Keratinocyte (primary cell): ENCODE results near the gene PRADC1. TPM values are rescaled to one million over a fixed set of nuclear protein-coding genes. Genes with fewer than 3 reads are reported as not detected.
A peak's percentile ranks its signal among the peaks of the same experiment; 100 is the strongest.

Source experiments
- DNase-seq: peaks from one replicate; pipeline ENCODE4 v3.0.0-alpha.2; 2011; ENCODE audit warnings: low read depth, missing footprints, low spot score
- FAIRE-seq: peaks from 2 replicates; lab custom pipeline; 2011; peaks lifted over from hg19 to GRCh38; lab: Jason Lieb, UNC
- H2AFZ ChIP-seq: 2 replicates; pipeline ENCODE4 v1.6.0; 2012; ENCODE audit warnings: low read length, control low read depth, inconsistent platforms; ENCODE audit not compliant: control insufficient read depth
- H3K27ac ChIP-seq: 2 replicates; pipeline ENCODE4 v1.5.1; 2011; ENCODE audit warnings: low read length; ENCODE audit not compliant: control insufficient read depth, insufficient read depth
- H3K27me3 ChIP-seq: 3 replicates; pipeline ENCODE4 v1.6.0; 2011; ENCODE audit warnings: low read length; ENCODE audit not compliant: control insufficient read depth, insufficient read depth; ENCODE audit errors: extremely low read depth
- H3K36me3 ChIP-seq, 2 experiments: 2 replicates in 1 of 2; 3 replicates in 1 of 2; pipeline ENCODE4 v1.5.1; 2011; ENCODE audit warnings: low read length in 2 of 2, mild to moderate bottlenecking in 1 of 2; ENCODE audit not compliant: control insufficient read depth in 2 of 2, insufficient read depth in 2 of 2; ENCODE audit errors: extremely low read depth in 1 of 2
- H3K4me1 ChIP-seq: 3 replicates; pipeline ENCODE4 v1.5.1; 2011; ENCODE audit warnings: low read length; ENCODE audit not compliant: control insufficient read depth, insufficient read depth; ENCODE audit errors: extremely low read depth
- H3K4me2 ChIP-seq: 3 replicates; pipeline ENCODE4 v1.6.0; 2011; ENCODE audit warnings: low read depth, low read length; ENCODE audit not compliant: control insufficient read depth, insufficient read depth; ENCODE audit errors: extremely low read depth
- H3K4me3 ChIP-seq, 3 experiments: fragments of 200-600 bp in 1 of 3; sonication (generic) in 1 of 3; 2 replicates in 2 of 3; 3 replicates in 1 of 3; pipeline ENCODE4 v1.5.1; 2011 to 2016; ENCODE audit warnings: low read length in 3 of 3, mild to moderate bottlenecking in 3 of 3, control low read depth in 2 of 3, inconsistent platforms in 1 of 3, low read depth in 1 of 3, mixed read lengths in 1 of 3, mixed run types in 1 of 3, moderate library complexity in 1 of 3; ENCODE audit not compliant: control insufficient read depth in 2 of 3, insufficient read depth in 2 of 3; ENCODE audit errors: extremely low read depth in 1 of 3
- H3K79me2 ChIP-seq: 2 replicates; pipeline ENCODE4 v1.6.0; 2012; ENCODE audit warnings: low read length; ENCODE audit not compliant: control insufficient read depth, insufficient read depth
- H3K9ac ChIP-seq: 3 replicates; pipeline ENCODE4 v1.6.0; 2011; ENCODE audit warnings: low read length; ENCODE audit not compliant: control insufficient read depth, insufficient read depth; ENCODE audit errors: extremely low read depth
- H3K9me1 ChIP-seq: 3 replicates; pipeline ENCODE4 v1.6.0; 2011; ENCODE audit warnings: low read length; ENCODE audit not compliant: control insufficient read depth, insufficient read depth; ENCODE audit errors: extremely low read depth
- H3K9me3 ChIP-seq: 2 replicates; pipeline ENCODE4 v1.5.1; 2012; ENCODE audit warnings: low read depth, low read length; ENCODE audit not compliant: control insufficient read depth
- H4K20me1 ChIP-seq: 3 replicates; pipeline ENCODE4 v1.6.0; 2011; ENCODE audit warnings: low read length; ENCODE audit not compliant: control insufficient read depth, insufficient read depth; ENCODE audit errors: extremely low read depth
- EZH2 ChIP-seq: IDR thresholded peaks from one replicate; pipeline ENCODE4 v1.6.1; 2012; ENCODE audit warnings: inconsistent platforms, mild to moderate bottlenecking, low read length, moderate library complexity
- dilution Hi-C: fragments of 300-500 bp; cut with MboI; formaldehyde crosslinking; loops from one replicate; pipeline ENCODE4 v1.7.0; 2020; ENCODE audit warnings: low sequenced_read_pairs; ENCODE audit not compliant: extremely low pct_ligation_motif_present
- polyA plus RNA-seq, 5 experiments: library from polyadenylated mRNA; depleted of rRNA in 3 of 5; stranded (reverse) in 3 of 5; stranded (forward) in 1 of 5; unstranded in 1 of 5; fragments of >200 nt; gene quantifications; 1 replicate in 1 of 5; 2 replicates in 3 of 5; 3 replicates in 1 of 5; pipeline versions ENCODE4 v1.2.1 to v1.2.3, GENCODE V29; 2011 to 2012; ENCODE audit warnings: missing spikeins in 2 of 5, low read depth in 1 of 5, low replicate concordance in 1 of 5
- TF ChIP-seq, protein P1 (sequence below), 3 experiments: IDR thresholded peaks in 1 of 3; conservative IDR thresholded peaks in 1 of 3; optimal IDR thresholded peaks in 1 of 3; 2 replicates in 2 of 3; 3 replicates in 1 of 3; pipeline versions ENCODE3 to v1.5.1; 2011; ENCODE audit warnings: low read length in 3 of 3, mild to moderate bottlenecking in 3 of 3, moderate library complexity in 2 of 3, control low read depth in 1 of 3, inconsistent platforms in 1 of 3; ENCODE audit not compliant: insufficient read depth in 2 of 3; ENCODE audit errors: extremely low read depth in 1 of 3

Gene PRADC1
- polyA plus RNA-seq, 1 donor (not counting 4 experiments of a cell fraction or from before 2014, with no cell fraction given), result 8.2 TPM

DNA sequence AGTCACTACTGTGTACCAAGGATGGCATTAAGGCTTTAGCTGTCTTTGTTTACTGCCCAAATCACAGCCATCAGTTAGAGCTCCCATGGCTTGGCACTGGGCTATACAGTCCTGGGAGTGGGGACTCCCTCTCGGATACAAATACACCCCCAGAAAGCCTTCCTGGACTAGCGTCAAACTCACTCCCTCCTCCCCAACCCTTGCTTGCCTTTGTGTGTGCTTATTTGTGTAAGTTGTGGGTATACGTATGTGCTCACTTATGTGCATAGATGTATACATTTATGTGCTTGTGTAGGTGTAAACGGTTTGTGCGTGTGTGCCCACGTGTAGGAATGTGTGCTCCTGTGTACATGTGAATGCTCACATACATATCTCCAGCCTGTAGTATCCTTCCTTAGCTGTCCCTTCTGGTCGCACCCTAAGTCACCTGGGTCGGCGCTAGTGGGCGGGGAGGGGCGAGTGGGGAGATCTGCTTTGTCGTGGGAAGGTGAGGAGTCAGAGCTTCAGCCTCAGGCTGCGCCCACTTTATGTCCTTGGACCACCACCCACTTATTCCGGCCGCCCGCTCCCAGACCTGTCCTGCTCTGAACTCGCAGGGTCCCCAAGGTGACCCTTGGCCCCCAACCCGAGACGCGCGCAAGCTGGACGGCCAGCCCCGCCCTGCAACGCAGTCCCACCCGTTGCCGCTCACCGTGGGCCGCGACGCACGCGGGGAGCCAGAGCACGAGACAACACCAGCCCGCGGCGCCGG is 461 bp downstream of the PRADC1 start:
- Histone ChIP-seq H3K36me3 (peaks cover 3 to 9% of the 10 kb centered on the region in 2 experiments), H4K20me1 (peaks cover 15% of the 10 kb centered on the region), H3K9ac (peak overlapping the region; percentile 64), H3K4me1 (peaks cover 23% of the 10 kb centered on the region), H2AFZ (peak overlapping the region; percentile 61), H3K9me1 (no peaks in the 10 kb centered on the region), H3K9me3 (no peaks in the 10 kb centered on the region), H3K27ac (peak overlapping the region; percentile 10), H3K79me2 (peaks cover 35% of the 10 kb centered on the region), H3K4me3 (peak overlapping the region; percentile 63 to 72 (median 67)), H3K4me2 (peak overlapping the region; percentile 77), H3K27me3 (no peaks in the 10 kb centered on the region)
- dilution Hi-C loops, result no loop called here
- DNase-seq, result no peak
- TF ChIP-seq EZH2, result no peak
- TF ChIP-seq, protein P1, sequence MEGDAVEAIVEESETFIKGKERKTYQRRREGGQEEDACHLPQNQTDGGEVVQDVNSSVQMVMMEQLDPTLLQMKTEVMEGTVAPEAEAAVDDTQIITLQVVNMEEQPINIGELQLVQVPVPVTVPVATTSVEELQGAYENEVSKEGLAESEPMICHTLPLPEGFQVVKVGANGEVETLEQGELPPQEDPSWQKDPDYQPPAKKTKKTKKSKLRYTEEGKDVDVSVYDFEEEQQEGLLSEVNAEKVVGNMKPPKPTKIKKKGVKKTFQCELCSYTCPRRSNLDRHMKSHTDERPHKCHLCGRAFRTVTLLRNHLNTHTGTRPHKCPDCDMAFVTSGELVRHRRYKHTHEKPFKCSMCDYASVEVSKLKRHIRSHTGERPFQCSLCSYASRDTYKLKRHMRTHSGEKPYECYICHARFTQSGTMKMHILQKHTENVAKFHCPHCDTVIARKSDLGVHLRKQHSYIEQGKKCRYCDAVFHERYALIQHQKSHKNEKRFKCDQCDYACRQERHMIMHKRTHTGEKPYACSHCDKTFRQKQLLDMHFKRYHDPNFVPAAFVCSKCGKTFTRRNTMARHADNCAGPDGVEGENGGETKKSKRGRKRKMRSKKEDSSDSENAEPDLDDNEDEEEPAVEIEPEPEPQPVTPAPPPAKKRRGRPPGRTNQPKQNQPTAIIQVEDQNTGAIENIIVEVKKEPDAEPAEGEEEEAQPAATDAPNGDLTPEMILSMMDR (optimal IDR thresholded peaks at IDR 0.05 in 1 of 3, IDR thresholded peaks at IDR 0.05 in 1 of 3, conservative IDR thresholded peaks at IDR 0.05 in 1 of 3; ENCODE audit: extremely low read depth in 1 of 3, insufficient read depth in 2 of 3, low read length in 3 of 3), result no peak
- FAIRE-seq, result no peak

DNA sequence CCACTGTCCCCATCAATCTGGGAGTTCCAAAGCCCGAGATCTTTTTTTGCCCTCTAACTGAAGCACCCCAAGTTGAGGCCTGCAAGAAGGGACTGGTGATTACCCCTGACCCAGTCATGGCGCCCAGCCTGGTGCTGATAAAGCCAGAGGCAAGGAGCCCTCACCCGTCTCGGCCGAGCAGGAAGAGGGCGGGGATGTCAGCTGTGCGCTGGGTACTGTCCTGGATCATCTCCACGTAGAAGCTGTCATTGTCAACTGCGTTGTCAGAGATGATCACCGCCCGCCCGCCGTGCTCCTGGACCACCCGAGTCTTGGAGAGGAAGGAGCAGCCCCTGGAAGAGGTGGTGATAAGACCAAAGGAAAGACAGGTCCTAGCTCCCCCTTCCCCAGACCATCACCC is 4.4 kb downstream of the PRADC1 start:
- no peak overlapping the region for H3K4me2 ChIP-seq
- DNase-seq, result no peak
- H3K27me3 ChIP-seq, result no peaks in the 10 kb centered on the region
- H3K27ac ChIP-seq, result no peak overlapping the region
- dilution Hi-C loops, result no loop called here
- no peaks in the 10 kb centered on the region for H3K79me2 ChIP-seq
- no peaks in the 10 kb centered on the region for H4K20me1 ChIP-seq
- peaks cover 7 to 8% of the 10 kb centered on the region in 2 experiments for H3K36me3 ChIP-seq
- H3K9me1 ChIP-seq, result no peaks in the 10 kb centered on the region
- H3K9me3 ChIP-seq, result no peaks in the 10 kb centered on the region
- no peak for TF ChIP-seq EZH2
- TF ChIP-seq, protein P1 (optimal IDR thresholded peaks at IDR 0.05 in 1 of 3, IDR thresholded peaks at IDR 0.05 in 1 of 3, conservative IDR thresholded peaks at IDR 0.05 in 1 of 3; ENCODE audit: extremely low read depth in 1 of 3, insufficient read depth in 2 of 3, low read length in 3 of 3), result no peak
- no peak for FAIRE-seq
- peaks cover 7% of the 10 kb centered on the region for H3K4me1 ChIP-seq
- no peak overlapping the region for H2AFZ ChIP-seq
- no peak overlapping the region for H3K4me3 ChIP-seq
- no peak overlapping the region for H3K9ac ChIP-seq
